GM12891 (cell line): ENCODE results near the gene EML1.

Source experiments
- POLR2A ChIP-seq: IDR thresholded peaks from 2 replicates; pipeline ENCODE4 v1.6.1; 2011; ENCODE audit warnings: low read depth, low read length, control low read depth
- POLR2AphosphoS5 ChIP-seq: IDR thresholded peaks from 2 replicates; pipeline ENCODE4 v1.6.1; 2011; ENCODE audit warnings: low read depth, low read length, control low read depth
- SPI1 ChIP-seq: IDR thresholded peaks from 2 replicates; pipeline ENCODE4 v1.6.1; 2011; ENCODE audit warnings: low read depth, low read length, control low read depth
- TAF1 ChIP-seq: IDR thresholded peaks from 2 replicates; pipeline ENCODE4 v1.6.1; 2011; ENCODE audit warnings: low read depth, low read length, control low read depth

GRCh38 chr14:99800781-99801180 lies 7.6 kb downstream of the EML1 start:
- TF ChIP-seq POLR2A (no peak), POLR2AphosphoS5 (no peak), TAF1 (no peak), SPI1 (no peak)
